Measurements from ENCODE around the gene CRYBB1. TPM values are rescaled to one million over a fixed set of nuclear protein-coding genes. Genes with fewer than 3 reads are reported as not detected.

CRYBB1 gene
- total RNA-seq, 3 donors from 2014 or later (not counting 1 experiment from before 2014, with no cell fraction given): not detected

GRCh38 chr22:26564672-26565071, 53.2 kb downstream of the CRYBB1 start:
- H3K27me3 ChIP-seq (ENCODE audit: control insufficient read depth, insufficient read depth, low read length): no peaks in the 10 kb centered on the region
- peaks cover 80% of the 10 kb centered on the region for H3K4me1 ChIP-seq (ENCODE audit: control insufficient read depth, insufficient read depth, low read length)
- no peak overlapping the region for H3K4me3 ChIP-seq (ENCODE audit: low read length)
- peaks cover 36% of the 10 kb centered on the region for H3K36me3 ChIP-seq (ENCODE audit: control insufficient read depth, insufficient read depth, low read length)
- Mint-ChIP-seq H3K4me1 (peaks cover 85 to 100% of the 10 kb centered on the region in 2 donors), H3K36me3 (no peaks in the 10 kb centered on the region), H3K4me3 (peak overlapping the region; percentile 53), H3K9me3 (no peaks in the 10 kb centered on the region), H3K27ac (peak overlapping the region; percentile 35 to 63), H3K27me3 (ENCODE audit: low read depth in 2 of 2) (no peaks in the 10 kb centered on the region)
- intact Hi-C loops (cut with micrococcal nuclease): no loop called here
- H3K27ac ChIP-seq (ENCODE audit: low read length): no peak overlapping the region
- ATAC-seq (no peak), DNase-seq (no peak)
- WGBS (ENCODE audit: insufficient coverage): 95% methylated on average over 3 of the region's 3 CpGs
- no peaks in the 10 kb centered on the region for H3K9me3 ChIP-seq (ENCODE audit: control insufficient read depth, insufficient read depth, low read length)
- TF ChIP-seq CTCF (IDR thresholded peaks at IDR 0.05): no peak

- Mint-ChIP-seq H3K36me3 (no peaks in the 10 kb centered on the region), H3K27ac (peak overlapping the region; percentile 63 to 81), H3K9me3 (no peaks in the 10 kb centered on the region), H3K27me3 (ENCODE audit: low read depth in 2 of 2) (no peaks in the 10 kb centered on the region), H3K4me1 (peaks cover 86 to 100% of the 10 kb centered on the region in 2 donors), H3K4me3 (peak overlapping the region; percentile 53)
- Histone ChIP-seq H3K27me3 (ENCODE audit: control insufficient read depth, insufficient read depth, low read length) (no peaks in the 10 kb centered on the region), H3K9me3 (ENCODE audit: control insufficient read depth, insufficient read depth, low read length) (no peaks in the 10 kb centered on the region), H3K4me1 (ENCODE audit: control insufficient read depth, insufficient read depth, low read length) (peaks cover 78% of the 10 kb centered on the region), H3K27ac (ENCODE audit: low read length) (no peak overlapping the region), H3K4me3 (ENCODE audit: low read length) (no peak overlapping the region), H3K36me3 (ENCODE audit: control insufficient read depth, insufficient read depth, low read length) (peaks cover 36% of the 10 kb centered on the region)
- ATAC-seq (no peak), DNase-seq (no peak)
- TF ChIP-seq CTCF (IDR thresholded peaks at IDR 0.05): no peak
- intact Hi-C loops (cut with micrococcal nuclease): no loop called here
- 93% methylated on average over 7 of the region's 8 CpGs for WGBS (ENCODE audit: insufficient coverage)
Measured at GRCh38 chr22:26564181-26564580, 53.6 kb downstream of the CRYBB1 start.

GRCh38 chr22:26563022-26563421, 54.8 kb downstream of the CRYBB1 start:
- Mint-ChIP-seq H3K27me3 (ENCODE audit: low read depth in 2 of 2) (no peaks in the 10 kb centered on the region), H3K27ac (peak overlapping the region; percentile 81 to 87), H3K4me1 (peaks cover 86 to 100% of the 10 kb centered on the region in 2 donors), H3K4me3 (peak overlapping the region; percentile 9), H3K36me3 (no peaks in the 10 kb centered on the region), H3K9me3 (no peaks in the 10 kb centered on the region)
- no peak for ATAC-seq
- H3K36me3 ChIP-seq (ENCODE audit: control insufficient read depth, insufficient read depth, low read length): peaks cover 36% of the 10 kb centered on the region
- TF ChIP-seq CTCF (IDR thresholded peaks at IDR 0.05): no peak
- no peak overlapping the region for H3K27ac ChIP-seq (ENCODE audit: low read length)
- WGBS (ENCODE audit: insufficient coverage): 90% methylated on average over 5 of the region's 5 CpGs
- H3K4me3 ChIP-seq (ENCODE audit: low read length): no peak overlapping the region
- H3K4me1 ChIP-seq (ENCODE audit: control insufficient read depth, insufficient read depth, low read length): peaks cover 79% of the 10 kb centered on the region
- no peaks in the 10 kb centered on the region for H3K27me3 ChIP-seq (ENCODE audit: control insufficient read depth, insufficient read depth, low read length)
- peak in 1 of 2 donors; percentile 53 for DNase-seq
- no peaks in the 10 kb centered on the region for H3K9me3 ChIP-seq (ENCODE audit: control insufficient read depth, insufficient read depth, low read length)
- intact Hi-C loops (cut with micrococcal nuclease): no loop called here

- no peaks in the 10 kb centered on the region for H3K27me3 Mint-ChIP-seq (ENCODE audit: low read depth in 2 of 2)
- Histone ChIP-seq H3K27ac (ENCODE audit: low read length) (no peak overlapping the region), H3K4me1 (ENCODE audit: control insufficient read depth, insufficient read depth, low read length) (peaks cover 79% of the 10 kb centered on the region), H3K36me3 (ENCODE audit: control insufficient read depth, insufficient read depth, low read length) (peaks cover 37% of the 10 kb centered on the region), H3K4me3 (ENCODE audit: low read length) (no peak overlapping the region), H3K9me3 (ENCODE audit: control insufficient read depth, insufficient read depth, low read length) (no peaks in the 10 kb centered on the region), H3K27me3 (ENCODE audit: control insufficient read depth, insufficient read depth, low read length) (no peaks in the 10 kb centered on the region)
- H3K4me1 Mint-ChIP-seq: peaks cover 83 to 98% of the 10 kb centered on the region in 2 donors
- peak overlapping the region; percentile 6 for H3K4me3 Mint-ChIP-seq
- H3K27ac Mint-ChIP-seq: peak overlapping the region; percentile 81 to 87
- no peaks in the 10 kb centered on the region for H3K9me3 Mint-ChIP-seq
- ATAC-seq (no peak), DNase-seq (no peak)
- intact Hi-C loops (cut with micrococcal nuclease): no loop called here
- WGBS (ENCODE audit: insufficient coverage): 85% methylated on average over 9 of the region's 9 CpGs
- TF ChIP-seq CTCF (IDR thresholded peaks at IDR 0.05): no peak
- no peaks in the 10 kb centered on the region for H3K36me3 Mint-ChIP-seq
Measured at GRCh38 chr22:26561756-26562417, 55.9 kb downstream of the CRYBB1 start.

Data from natural killer cell (primary cell).